ENCODE data around the gene CEP70.

DNA sequence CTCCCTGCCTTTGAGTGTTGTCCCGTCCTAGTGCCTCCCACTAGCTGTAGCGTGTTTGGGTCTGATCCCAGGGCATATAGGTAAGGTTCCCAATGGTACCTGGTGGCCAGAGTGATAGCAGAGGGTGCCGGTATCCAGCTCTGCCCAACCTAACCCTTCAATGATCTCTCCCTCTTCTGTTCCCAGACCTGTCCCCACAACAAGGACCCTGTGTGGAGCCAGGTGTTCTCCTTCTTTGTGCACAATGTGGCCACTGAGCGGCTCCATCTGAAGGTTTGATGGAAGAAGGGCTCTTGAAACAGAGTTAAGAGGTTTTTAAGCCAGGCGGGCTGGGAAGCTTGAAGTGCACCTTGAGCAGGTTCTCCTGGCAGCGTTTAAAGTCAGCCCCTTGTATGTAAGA lies 124.2 kb downstream of the CEP70 start:
- TF ChIP-seq CTCF (IDR thresholded peaks at IDR 0.05) (no peak), POLR2A (IDR thresholded peaks at IDR 0.05) (no peak)
